Common myeloid progenitor, CD34-positive (primary cell): ENCODE data around the gene CYP4B1.

Source experiments
- CTCF ChIA-PET: fragments of 350-600 bp; sonication (Branson Sonifier 250); formaldehyde crosslinking; loops from one replicate; lab custom pipeline; 2021; ENCODE audit warnings: antibody characterized with exemption; lab: Charles Lee
- POLR2A ChIA-PET: fragments of 350-600 bp; sonication (Branson Sonifier 250); formaldehyde crosslinking; loops from one replicate; lab custom pipeline; 2021; ENCODE audit warnings: antibody characterized with exemption; lab: Charles Lee
- DNase-seq, 3 donors: peaks; one replicate each; pipeline versions ENCODE4 v3.0.0 to v3.0.0-alpha.2; 2013
- H3K27ac ChIP-seq, 2 experiments: 1 replicate in 1 of 2; 2 replicates in 1 of 2; pipeline ENCODE4 v1.7.0; 2013; ENCODE audit warnings: inconsistent platforms in 2 of 2, low read length in 2 of 2, mild to moderate bottlenecking in 2 of 2, low read depth in 1 of 2, moderate library complexity in 1 of 2; ENCODE audit not compliant: severe bottlenecking in 2 of 2, insufficient read depth in 1 of 2, poor library complexity in 1 of 2
- H3K27me3 ChIP-seq, 5 experiments: replicated peaks in 2 of 5; 1 replicate in 3 of 5; 2 replicates in 2 of 5; pipeline versions ENCODE4 v1.6.1 to v1.7.0; 2013; ENCODE audit warnings: low read length in 4 of 5, mild to moderate bottlenecking in 2 of 5, moderate library complexity in 2 of 5, inconsistent platforms in 1 of 5; ENCODE audit not compliant: insufficient read depth in 5 of 5, control insufficient read depth in 4 of 5
- H3K36me3 ChIP-seq, 4 experiments: 1 replicate in 2 of 4; 2 replicates in 2 of 4; pipeline versions ENCODE4 v1.6.1 to v1.7.0; 2013; ENCODE audit warnings: low read length in 3 of 4, control low read depth in 1 of 4, mild to moderate bottlenecking in 1 of 4; ENCODE audit not compliant: control insufficient read depth in 4 of 4, insufficient read depth in 4 of 4
- H3K4me1 ChIP-seq, 4 experiments: 1 replicate in 3 of 4; 2 replicates in 1 of 4; pipeline versions ENCODE4 v1.6.1 to v1.7.1; 2013; ENCODE audit warnings: low read length in 3 of 4, mild to moderate bottlenecking in 3 of 4, control low read depth in 1 of 4, inconsistent platforms in 1 of 4, moderate library complexity in 1 of 4; ENCODE audit not compliant: control insufficient read depth in 4 of 4, insufficient read depth in 4 of 4; ENCODE audit errors: control extremely low read depth in 1 of 4
- H3K4me3 ChIP-seq, 7 experiments: 1 replicate in 4 of 7; 2 replicates in 3 of 7; pipeline versions ENCODE4 v1.5.1 to v1.7.0; 2013; ENCODE audit warnings: mild to moderate bottlenecking in 7 of 7, low read length in 6 of 7, moderate library complexity in 6 of 7, inconsistent platforms in 2 of 7, low read depth in 2 of 7, control low read depth in 1 of 7; ENCODE audit not compliant: insufficient read depth in 4 of 7, control insufficient read depth in 1 of 7; ENCODE audit errors: extremely low read depth in 1 of 7
- H3K9me3 ChIP-seq, 5 experiments: 1 replicate in 4 of 5; 2 replicates in 1 of 5; pipeline versions ENCODE4 v1.6.1 to v1.7.1; 2013; ENCODE audit warnings: low read length in 4 of 5, mild to moderate bottlenecking in 2 of 5, inconsistent platforms in 1 of 5, low read depth in 1 of 5, moderate library complexity in 1 of 5; ENCODE audit not compliant: control insufficient read depth in 4 of 5, insufficient read depth in 2 of 5; ENCODE audit errors: control extremely low read depth in 1 of 5
- WGBS: methylation state at CpG from one replicate; pipeline ENCODE4 v1.1.5; 2013; ENCODE audit not compliant: insufficient coverage; 5-methylcytosine and 5-hydroxymethylcytosine counted together

CYP4B1 gene

GRCh38 chr1:46815133-46815532 lies 16.3 kb downstream of the CYP4B1 start:
- H3K4me3 ChIP-seq, result no peak overlapping the region
- H3K27ac ChIP-seq, result no peak overlapping the region
- CTCF ChIA-PET, result no interaction called here
- no peaks in the 10 kb centered on the region for H3K4me1 ChIP-seq
- H3K27me3 ChIP-seq, result peaks cover 0 to 2% (median 0%) of the 10 kb centered on the region in 5 experiments
- no peaks in the 10 kb centered on the region for H3K36me3 ChIP-seq
- POLR2A ChIA-PET, result no interaction called here
- no peaks in the 10 kb centered on the region for H3K9me3 ChIP-seq
- no peak for DNase-seq
- 96% methylated on average over 6 of the region's 6 CpGs for WGBS

GRCh38 chr1:46816930-46817329 lies 18.1 kb downstream of the CYP4B1 start:
- DNase-seq, result no peak
- POLR2A ChIA-PET, result no interaction called here
- H3K36me3 ChIP-seq, result no peaks in the 10 kb centered on the region
- H3K4me3 ChIP-seq, result no peak overlapping the region
- no peak overlapping the region for H3K27ac ChIP-seq
- peaks cover 0 to 2% (median 0%) of the 10 kb centered on the region in 5 experiments for H3K27me3 ChIP-seq
- WGBS, result 100% methylated on average over 3 of the region's 5 CpGs
- peaks cover 0 to 3% (median 1%) of the 10 kb centered on the region in 4 experiments for H3K4me1 ChIP-seq
- H3K9me3 ChIP-seq, result no peaks in the 10 kb centered on the region
- CTCF ChIA-PET, result no interaction called here

DNA sequence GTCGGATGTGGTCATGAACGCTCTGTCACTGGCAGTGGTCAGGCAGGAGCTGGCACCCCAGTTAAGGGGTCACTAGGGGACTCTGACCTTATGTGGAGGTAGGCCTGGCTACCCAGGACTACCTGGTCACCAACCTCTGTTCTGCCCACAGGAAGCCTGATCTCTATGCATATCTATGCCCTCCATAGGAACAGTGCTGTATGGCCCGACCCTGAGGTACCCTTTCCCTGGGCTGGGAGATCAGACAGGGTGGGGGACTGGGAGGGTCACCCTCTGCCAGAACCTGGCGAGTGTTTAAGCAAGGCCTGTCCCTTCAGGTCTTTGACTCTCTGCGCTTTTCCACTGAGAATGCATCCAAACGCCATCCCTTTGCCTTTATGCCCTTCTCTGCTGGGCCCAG lies 19.0 kb downstream of the CYP4B1 start:
- CTCF ChIA-PET, result no interaction called here

DNA sequence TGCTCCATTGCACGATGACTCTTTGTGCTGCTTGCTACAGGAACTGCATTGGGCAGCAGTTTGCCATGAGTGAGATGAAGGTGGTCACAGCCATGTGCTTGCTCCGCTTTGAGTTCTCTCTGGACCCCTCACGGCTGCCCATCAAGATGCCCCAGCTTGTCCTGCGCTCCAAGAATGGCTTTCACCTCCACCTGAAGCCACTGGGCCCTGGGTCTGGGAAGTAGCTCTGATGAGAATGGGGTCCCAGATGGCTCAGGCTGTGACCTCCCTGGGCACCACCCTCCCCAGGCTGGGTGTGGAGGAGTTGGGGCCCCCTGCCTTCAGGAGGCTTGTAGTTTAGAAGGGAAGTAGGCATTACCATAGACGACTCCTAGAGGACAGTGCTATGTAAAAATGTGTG lies 19.7 kb downstream of the CYP4B1 start:
- POLR2A ChIA-PET, result no interaction called here

More for the DNA sequence above, 19.0 kb downstream of the CYP4B1 start:
- 100% methylated on average over 3 of the region's 6 CpGs for WGBS
- Histone ChIP-seq H3K27me3 (peaks cover 0 to 2% (median 0%) of the 10 kb centered on the region in 5 experiments), H3K9me3 (peaks cover 0 to 1% (median 0%) of the 10 kb centered on the region in 5 experiments), H3K36me3 (no peaks in the 10 kb centered on the region), H3K27ac (no peak overlapping the region), H3K4me1 (peaks cover 0 to 3% (median 1%) of the 10 kb centered on the region in 4 experiments), H3K4me3 (no peak overlapping the region)
- POLR2A ChIA-PET, result no interaction called here
- no peak for DNase-seq

DNA sequence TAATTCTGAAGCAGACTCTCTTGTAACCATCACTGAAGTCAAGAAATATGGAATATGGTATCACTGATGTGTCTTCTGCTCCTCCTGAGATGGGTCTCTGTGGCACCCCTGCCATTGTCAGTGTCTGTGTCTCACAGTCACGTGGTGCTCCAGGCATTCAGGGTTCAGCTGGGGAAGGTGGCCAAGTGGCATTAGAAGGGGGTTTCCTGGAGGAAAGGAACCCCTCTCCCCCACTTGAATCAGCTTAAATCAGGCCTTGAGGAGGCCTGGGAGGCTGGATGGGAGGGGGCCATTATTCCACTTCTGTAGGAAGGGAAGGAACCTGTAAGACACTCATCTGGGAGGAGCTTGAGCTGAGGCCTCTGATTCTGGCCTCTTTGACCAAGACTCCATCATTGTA lies 20.5 kb downstream of the CYP4B1 start:
- Histone ChIP-seq H3K9me3 (peaks cover 0 to 1% (median 0%) of the 10 kb centered on the region in 5 experiments), H3K36me3 (no peaks in the 10 kb centered on the region), H3K4me3 (no peak overlapping the region), H3K4me1 (peaks cover 0 to 3% (median 1%) of the 10 kb centered on the region in 4 experiments), H3K27me3 (peaks cover 0 to 2% (median 0%) of the 10 kb centered on the region in 5 experiments), H3K27ac (no peak overlapping the region)
- no CpG with 5 or more reads among the region's 1 CpG for WGBS
- POLR2A ChIA-PET, result no interaction called here
- CTCF ChIA-PET, result no interaction called here
- DNase-seq, result no peak

More for the DNA sequence above, 19.7 kb downstream of the CYP4B1 start:
- peaks cover 0 to 2% (median 0%) of the 10 kb centered on the region in 5 experiments for H3K27me3 ChIP-seq
- H3K9me3 ChIP-seq, result peaks cover 0 to 1% (median 0%) of the 10 kb centered on the region in 5 experiments
- CTCF ChIA-PET, result no interaction called here
- H3K36me3 ChIP-seq, result no peaks in the 10 kb centered on the region
- WGBS, result 100% methylated on average over 2 of the region's 5 CpGs
- DNase-seq, result no peak
- no peak overlapping the region for H3K27ac ChIP-seq
- no peak overlapping the region for H3K4me3 ChIP-seq
- peaks cover 0 to 3% (median 1%) of the 10 kb centered on the region in 4 experiments for H3K4me1 ChIP-seq

- Histone ChIP-seq H3K4me3 (no peak overlapping the region), H3K4me1 (peaks cover 0 to 3% (median 1%) of the 10 kb centered on the region in 4 experiments), H3K27me3 (peaks cover 0 to 2% (median 0%) of the 10 kb centered on the region in 5 experiments), H3K9me3 (peaks cover 0 to 5% (median 0%) of the 10 kb centered on the region in 5 experiments), H3K27ac (no peak overlapping the region), H3K36me3 (no peaks in the 10 kb centered on the region)
- ChIA-PET CTCF (no interaction called here), POLR2A (no interaction called here)
- DNase-seq, result no peak
- WGBS, result 90% methylated on average over 1 of the region's 4 CpGs
These were observed 21.2 kb downstream of the CYP4B1 start for GRCh38 chr1:46820076-46820475.

- Histone ChIP-seq H3K9me3 (peaks cover 0 to 5% (median 0%) of the 10 kb centered on the region in 5 experiments), H3K4me1 (peaks cover 0 to 3% (median 1%) of the 10 kb centered on the region in 4 experiments), H3K27me3 (no peaks in the 10 kb centered on the region), H3K36me3 (no peaks in the 10 kb centered on the region), H3K27ac (no peak overlapping the region), H3K4me3 (no peak overlapping the region)
- DNase-seq, result no peak
- ChIA-PET CTCF (no interaction called here), POLR2A (no interaction called here)
- WGBS, result 13% methylated on average over 3 of the region's 5 CpGs
These were observed 21.8 kb downstream of the CYP4B1 start for GRCh38 chr1:46820560-46821060.
